ENCODE results near the gene BIRC7.
"Not testable (repeated sequence)": the region's sequence is repeated elsewhere in the genome, so short reads cannot be mapped to it uniquely, and the experiment has no call there.

Gene BIRC7

DNA sequence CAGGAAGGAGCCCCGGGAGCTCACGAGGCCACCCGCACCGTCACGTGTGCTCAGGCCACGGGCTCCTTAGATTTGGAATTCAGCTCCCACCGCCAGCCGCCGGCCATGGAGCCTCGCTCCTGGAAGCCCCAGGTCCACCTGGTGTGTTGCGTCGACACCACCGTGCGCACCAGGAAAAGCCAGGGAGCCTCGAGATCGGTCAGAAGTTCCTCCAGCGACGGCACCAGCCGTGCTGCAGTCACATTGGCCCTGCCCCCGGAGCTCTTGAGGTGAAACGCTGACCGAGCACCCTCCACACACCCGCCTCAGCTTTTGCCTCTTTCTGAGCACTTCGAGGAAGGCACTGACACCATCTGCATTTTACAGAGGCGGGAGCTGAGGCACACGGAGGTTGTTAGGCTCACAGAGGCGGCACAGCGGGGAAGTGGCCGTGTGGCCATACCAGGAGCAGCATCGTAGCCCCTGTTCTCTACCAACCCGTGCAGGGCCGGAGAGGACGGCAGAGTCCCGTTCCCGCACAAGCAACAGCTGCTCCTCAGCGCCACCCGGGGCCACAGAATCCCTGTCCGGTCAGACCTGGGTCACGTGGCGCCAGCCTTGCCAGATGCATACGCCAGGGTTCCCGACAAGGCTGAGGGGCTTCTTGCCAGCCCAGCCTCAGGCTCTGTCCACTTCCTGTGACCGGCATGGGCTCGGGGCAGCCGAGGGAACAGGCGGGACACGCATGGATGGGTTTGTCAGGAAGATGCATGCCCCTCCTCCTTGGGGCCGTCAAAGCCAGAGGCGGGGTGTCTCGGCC, 11.0 kb downstream of the BIRC7 start:
- no peaks in the 10 kb centered on the region for H3K27me3 ChIP-seq (ENCODE audit: control insufficient read depth, insufficient read depth, low read length, poor library complexity, severe bottlenecking)
- H3K4me3 ChIP-seq (ENCODE audit: insufficient read depth, low read depth, low read length) = no peak overlapping the region
- peaks cover 22% of the 10 kb centered on the region for H3K4me1 ChIP-seq (ENCODE audit: control insufficient read depth, insufficient read depth, low read length)
- H3K9me3 ChIP-seq (ENCODE audit: control insufficient read depth, low read length) = no peaks in the 10 kb centered on the region
- H3K36me3 ChIP-seq (ENCODE audit: control insufficient read depth, insufficient read depth, low read length) = no peaks in the 10 kb centered on the region
- H3K27ac ChIP-seq (ENCODE audit: insufficient read depth, low read depth, low read length, poor library complexity, severe bottlenecking) = no peak overlapping the region
- WGBS, 2 experiments = 69 to 70% methylated on average over 50 of the region's 50 CpGs

DNA sequence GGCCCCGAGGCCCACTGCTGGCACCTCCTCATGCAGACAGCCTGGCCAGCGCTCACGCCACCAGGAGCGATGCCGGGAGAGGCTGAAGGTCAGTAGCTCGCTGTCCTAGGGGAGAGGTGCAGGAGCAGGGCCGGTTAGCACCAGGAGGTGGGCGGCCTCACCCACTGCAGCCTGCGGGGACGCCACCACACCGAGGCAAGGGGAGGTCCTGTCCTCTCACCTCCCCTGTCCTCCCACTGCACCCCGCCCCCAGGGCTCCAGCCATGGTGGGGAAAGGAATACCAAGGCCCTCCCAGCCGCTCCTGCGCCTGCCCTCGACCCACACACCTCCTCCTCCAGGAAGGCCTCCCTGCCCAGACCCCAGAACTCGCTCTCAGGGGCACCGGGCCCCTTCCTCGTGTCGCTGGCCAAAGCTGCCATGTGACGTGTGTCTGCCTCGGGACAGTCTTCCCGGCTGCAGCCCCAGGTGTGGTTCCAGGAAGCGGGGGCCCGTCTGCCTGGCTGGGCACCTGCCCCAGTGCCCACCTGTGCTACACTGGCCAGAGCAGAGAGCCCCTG, 12.0 kb downstream of the BIRC7 start:
- no peak overlapping the region for H3K4me3 ChIP-seq (ENCODE audit: insufficient read depth, low read depth, low read length)
- WGBS, 2 experiments = 89 to 91% methylated on average over 24 of the region's 24 CpGs
- H3K27ac ChIP-seq (ENCODE audit: insufficient read depth, low read depth, low read length, poor library complexity, severe bottlenecking) = no peak overlapping the region
- H3K27me3 ChIP-seq (ENCODE audit: control insufficient read depth, insufficient read depth, low read length, poor library complexity, severe bottlenecking) = peaks cover 3% of the 10 kb centered on the region
- no peaks in the 10 kb centered on the region for H3K36me3 ChIP-seq (ENCODE audit: control insufficient read depth, insufficient read depth, low read length)
- H3K4me1 ChIP-seq (ENCODE audit: control insufficient read depth, insufficient read depth, low read length) = peaks cover 32% of the 10 kb centered on the region
- H3K9me3 ChIP-seq (ENCODE audit: control insufficient read depth, low read length) = no peaks in the 10 kb centered on the region

DNA sequence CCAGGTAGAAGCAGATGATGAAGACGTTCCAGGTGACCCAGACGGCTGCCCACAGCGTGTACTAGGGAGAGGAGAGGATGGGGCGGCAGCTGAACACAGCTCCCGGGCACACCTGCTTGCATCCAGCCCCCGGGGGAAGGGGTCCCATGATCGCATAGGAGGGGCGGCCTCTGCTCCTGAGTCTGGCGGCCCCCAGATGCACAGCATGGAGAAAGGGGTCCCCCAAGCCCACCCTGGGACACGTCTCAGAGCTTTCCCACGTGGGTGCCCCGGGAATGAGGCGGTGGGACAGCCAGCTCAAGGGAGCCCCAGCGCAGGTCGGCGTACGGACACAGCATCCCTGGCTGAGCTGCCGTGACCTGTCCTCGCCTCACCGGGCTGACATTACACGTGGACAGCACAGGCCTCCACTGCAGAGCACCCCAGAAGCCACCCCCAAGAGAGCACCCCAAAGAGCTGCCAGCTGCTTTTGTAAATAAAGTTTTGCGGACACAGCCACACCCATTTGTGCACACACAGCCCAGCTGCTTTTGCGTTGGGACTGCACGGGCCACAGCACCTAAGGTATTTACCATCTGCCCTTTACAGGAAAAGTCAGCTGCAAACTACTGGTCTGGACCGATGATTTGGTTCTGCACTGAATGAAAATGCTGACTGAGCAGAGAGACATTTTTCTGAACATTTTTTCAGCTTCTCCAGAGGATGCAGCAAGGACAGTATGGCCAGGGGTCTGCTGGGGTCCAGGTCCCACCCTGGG, 13.3 kb downstream of the BIRC7 start:
- Histone ChIP-seq H3K36me3 (ENCODE audit: control insufficient read depth, insufficient read depth, low read length) (no peaks in the 10 kb centered on the region), H3K27ac (ENCODE audit: insufficient read depth, low read depth, low read length, poor library complexity, severe bottlenecking) (no peak overlapping the region), H3K4me1 (ENCODE audit: control insufficient read depth, insufficient read depth, low read length) (peaks cover 31% of the 10 kb centered on the region), H3K4me3 (ENCODE audit: insufficient read depth, low read depth, low read length) (no peak overlapping the region), H3K9me3 (ENCODE audit: control insufficient read depth, low read length) (no peaks in the 10 kb centered on the region), H3K27me3 (ENCODE audit: control insufficient read depth, insufficient read depth, low read length, poor library complexity, severe bottlenecking) (peaks cover 15% of the 10 kb centered on the region)
- WGBS, 2 experiments = 91% methylated on average over 25 of the region's 25 CpGs

DNA sequence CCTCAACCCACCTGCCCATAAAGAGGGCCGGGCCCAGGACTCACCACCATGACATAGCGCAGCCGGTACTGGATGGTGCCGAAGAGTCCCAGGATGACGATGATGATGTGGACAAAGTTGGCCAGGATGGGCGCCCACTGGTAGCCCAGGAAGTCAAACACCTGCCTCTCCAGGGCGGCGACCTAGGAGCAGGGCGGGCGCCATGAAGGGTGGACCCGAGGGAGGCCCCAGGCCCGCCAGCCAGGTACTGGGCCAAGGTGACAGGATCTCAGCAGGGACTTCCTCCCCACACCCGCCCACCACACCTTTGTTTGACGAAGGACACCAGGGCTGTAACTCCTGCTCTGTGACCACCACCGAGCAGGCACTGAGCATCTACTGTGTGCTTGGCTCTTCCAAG, 14.2 kb downstream of the BIRC7 start:
- 94 to 96% methylated on average over 15 of the region's 15 CpGs for WGBS, 2 experiments
- Histone ChIP-seq H3K27me3 (ENCODE audit: control insufficient read depth, insufficient read depth, low read length, poor library complexity, severe bottlenecking) (peaks cover 23% of the 10 kb centered on the region), H3K9me3 (ENCODE audit: control insufficient read depth, low read length) (no peaks in the 10 kb centered on the region), H3K4me3 (ENCODE audit: insufficient read depth, low read depth, low read length) (no peak overlapping the region), H3K36me3 (ENCODE audit: control insufficient read depth, insufficient read depth, low read length) (no peaks in the 10 kb centered on the region), H3K27ac (ENCODE audit: insufficient read depth, low read depth, low read length, poor library complexity, severe bottlenecking) (no peak overlapping the region), H3K4me1 (ENCODE audit: control insufficient read depth, insufficient read depth, low read length) (peaks cover 32% of the 10 kb centered on the region)

DNA sequence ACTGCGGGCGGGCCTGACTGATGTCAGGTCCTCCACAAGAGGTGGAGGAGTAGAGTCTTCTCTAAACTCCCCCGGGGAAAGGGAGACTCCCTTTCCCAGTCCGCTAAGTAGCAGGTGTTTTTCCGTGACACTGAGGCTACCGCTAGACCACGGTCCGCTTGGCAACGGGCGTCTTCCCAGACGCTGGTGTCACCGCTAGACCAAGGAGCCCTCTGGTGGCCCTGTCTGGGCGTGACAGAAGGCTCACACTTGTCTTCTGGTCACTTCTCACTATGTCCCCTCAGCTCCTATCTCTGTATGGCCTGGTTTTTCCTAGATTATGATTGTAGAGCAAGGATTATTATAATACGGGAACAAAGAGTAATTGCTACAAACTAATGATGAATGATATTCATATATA, 15.6 kb downstream of the BIRC7 start:
- H3K27ac ChIP-seq (ENCODE audit: insufficient read depth, low read depth, low read length, poor library complexity, severe bottlenecking); H3K9me3 ChIP-seq (ENCODE audit: control insufficient read depth, low read length); H3K36me3 ChIP-seq (ENCODE audit: control insufficient read depth, insufficient read depth, low read length); H3K4me3 ChIP-seq (ENCODE audit: insufficient read depth, low read depth, low read length): not testable (repeated sequence)
- H3K4me1 ChIP-seq (ENCODE audit: control insufficient read depth, insufficient read depth, low read length) = peaks cover 34% of the 10 kb centered on the region
- H3K27me3 ChIP-seq (ENCODE audit: control insufficient read depth, insufficient read depth, low read length, poor library complexity, severe bottlenecking) = peaks cover 27% of the 10 kb centered on the region
- WGBS, 2 experiments = 40 to 52% methylated on average over 12 to 13 of the region's 14 CpGs

DNA sequence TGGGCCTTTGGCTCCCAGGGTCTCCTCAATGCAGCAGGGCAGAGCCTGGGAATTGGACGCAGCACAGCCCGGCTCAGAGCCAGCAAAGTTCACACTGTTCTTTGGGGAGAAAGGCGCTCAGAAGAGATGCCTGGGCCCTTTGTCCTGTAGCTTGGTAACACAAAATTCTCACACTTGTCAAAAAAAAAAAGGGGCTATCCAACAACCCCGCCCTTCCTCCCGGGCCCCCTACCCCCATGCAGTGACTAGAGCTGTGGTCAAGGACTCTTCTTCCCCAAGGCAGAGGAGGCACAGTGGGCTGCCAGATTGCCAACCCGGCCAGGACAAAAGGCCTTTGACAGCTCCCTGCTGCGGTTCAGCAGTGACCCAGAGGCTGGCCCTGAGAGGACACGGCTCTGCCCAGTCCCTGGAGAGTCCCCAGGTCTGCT, 16.6 kb downstream of the BIRC7 start:
- 25 to 29% methylated on average over 8 of the region's 8 CpGs for WGBS, 2 experiments
- Histone ChIP-seq H3K4me3 (ENCODE audit: insufficient read depth, low read depth, low read length) (no peak overlapping the region), H3K27ac (ENCODE audit: insufficient read depth, low read depth, low read length, poor library complexity, severe bottlenecking) (peak overlapping the region; percentile 19), H3K4me1 (ENCODE audit: control insufficient read depth, insufficient read depth, low read length) (peaks cover 32% of the 10 kb centered on the region), H3K27me3 (ENCODE audit: control insufficient read depth, insufficient read depth, low read length, poor library complexity, severe bottlenecking) (peaks cover 27% of the 10 kb centered on the region), H3K36me3 (ENCODE audit: control insufficient read depth, insufficient read depth, low read length) (no peaks in the 10 kb centered on the region), H3K9me3 (ENCODE audit: control insufficient read depth, low read length) (no peaks in the 10 kb centered on the region)

DNA sequence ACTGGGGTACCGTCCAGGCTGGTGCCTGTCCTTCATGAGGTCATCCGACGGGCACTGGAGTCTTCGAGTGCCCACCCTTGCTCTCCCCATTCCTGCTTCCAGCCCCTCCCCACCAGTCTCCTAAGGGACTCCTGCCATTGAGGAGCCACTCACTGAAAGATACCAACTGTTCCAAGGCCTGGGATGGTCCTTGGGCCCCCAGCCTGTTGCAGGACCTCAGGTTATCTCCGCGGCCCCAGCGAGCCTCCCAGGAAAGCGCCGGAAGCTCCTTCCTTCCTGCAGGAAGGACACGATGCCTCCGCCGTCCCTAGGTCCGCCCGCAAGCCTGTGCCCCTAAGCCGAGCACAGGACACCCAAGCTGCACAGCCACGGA, 17.3 kb downstream of the BIRC7 start:
- no peak overlapping the region for H3K27ac ChIP-seq (ENCODE audit: insufficient read depth, low read depth, low read length, poor library complexity, severe bottlenecking)
- H3K4me3 ChIP-seq (ENCODE audit: insufficient read depth, low read depth, low read length) = peak overlapping the region; percentile 43
- H3K4me1 ChIP-seq (ENCODE audit: control insufficient read depth, insufficient read depth, low read length) = peaks cover 24% of the 10 kb centered on the region
- 17% methylated on average over 16 of the region's 16 CpGs for WGBS, 2 experiments
- H3K36me3 ChIP-seq (ENCODE audit: control insufficient read depth, insufficient read depth, low read length) = no peaks in the 10 kb centered on the region
- H3K9me3 ChIP-seq (ENCODE audit: control insufficient read depth, low read length) = no peaks in the 10 kb centered on the region
- H3K27me3 ChIP-seq (ENCODE audit: control insufficient read depth, insufficient read depth, low read length, poor library complexity, severe bottlenecking) = peaks cover 27% of the 10 kb centered on the region

DNA sequence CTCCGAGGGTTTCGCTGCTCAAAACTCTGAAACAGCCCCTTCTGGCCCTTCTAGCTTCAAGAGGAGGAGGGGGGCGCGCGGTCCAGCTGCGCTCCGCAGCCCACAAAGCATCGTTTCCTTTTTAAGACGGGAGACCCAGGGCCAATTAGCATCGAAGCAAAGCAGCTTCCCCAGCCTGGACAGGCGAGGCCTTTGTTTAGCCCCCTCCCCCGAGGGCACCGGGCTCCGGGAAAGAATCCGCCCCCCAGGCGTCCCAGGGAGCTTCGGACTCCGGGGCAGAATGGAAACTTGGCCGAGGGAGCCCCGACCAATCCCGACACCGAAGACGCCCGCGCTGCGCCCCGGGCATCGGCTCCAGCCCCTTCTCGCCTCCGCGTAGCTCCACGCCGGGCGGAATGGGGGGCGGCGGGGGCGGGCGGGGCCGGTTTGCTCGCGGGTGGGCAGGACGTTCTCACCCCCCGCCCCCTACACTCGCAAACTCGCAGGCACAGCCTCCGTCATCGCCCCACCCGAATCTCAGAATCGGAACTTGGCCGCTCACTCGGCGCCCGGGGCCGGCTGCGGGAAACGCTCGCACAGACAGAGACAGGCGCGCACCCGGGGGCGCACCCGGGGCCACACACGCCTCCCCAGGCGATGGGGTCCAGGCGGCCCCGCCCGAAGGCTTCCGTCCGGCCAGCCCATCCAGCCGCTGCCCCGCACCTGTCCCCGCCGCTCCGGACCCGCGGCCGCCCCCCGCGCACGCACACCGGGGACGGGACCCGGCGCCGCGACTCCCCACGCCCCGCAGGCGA, 17.9 kb downstream of the BIRC7 start:
- no peak overlapping the region for H3K27ac ChIP-seq (ENCODE audit: insufficient read depth, low read depth, low read length, poor library complexity, severe bottlenecking)
- no peaks in the 10 kb centered on the region for H3K9me3 ChIP-seq (ENCODE audit: control insufficient read depth, low read length)
- H3K36me3 ChIP-seq (ENCODE audit: control insufficient read depth, insufficient read depth, low read length) = no peaks in the 10 kb centered on the region
- peaks cover 19% of the 10 kb centered on the region for H3K4me1 ChIP-seq (ENCODE audit: control insufficient read depth, insufficient read depth, low read length)
- H3K27me3 ChIP-seq (ENCODE audit: control insufficient read depth, insufficient read depth, low read length, poor library complexity, severe bottlenecking) = peaks cover 27% of the 10 kb centered on the region
- WGBS, 2 experiments = 0% methylated on average over 89 of the region's 89 CpGs
- peak overlapping the region; percentile 43 for H3K4me3 ChIP-seq (ENCODE audit: insufficient read depth, low read depth, low read length)

DNA sequence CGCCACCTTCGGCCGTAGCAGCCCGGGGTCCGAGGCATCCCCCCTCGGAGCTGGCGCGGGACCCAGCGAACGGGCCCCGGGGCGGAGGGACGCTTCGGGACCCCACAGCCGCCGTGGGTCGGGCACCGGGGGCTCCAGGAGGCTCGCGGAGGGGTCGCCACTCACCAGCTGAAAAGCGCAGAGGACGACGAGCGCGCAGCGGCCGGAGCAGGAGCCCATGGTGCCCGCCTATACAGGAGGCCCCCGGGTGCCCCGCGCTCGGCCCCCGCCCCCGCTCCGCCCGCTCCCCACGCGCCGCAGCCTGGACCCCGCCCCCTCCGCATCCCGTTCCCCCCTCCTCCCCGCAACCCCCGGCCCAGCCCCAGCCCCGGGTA, 18.5 kb downstream of the BIRC7 start, which contains the start of gene NKAIN4:
NKAIN4 (minus strand) TSS at position 232 of the 374 bp plus-strand sequence; CDS start at position 219, 13 bp downstream.
- H3K27me3 ChIP-seq (ENCODE audit: control insufficient read depth, insufficient read depth, low read length, poor library complexity, severe bottlenecking) = peaks cover 27% of the 10 kb centered on the region
- H3K4me1 ChIP-seq (ENCODE audit: control insufficient read depth, insufficient read depth, low read length) = peaks cover 18% of the 10 kb centered on the region
- no peak within 1 kb of the TSS for H3K27ac ChIP-seq (ENCODE audit: insufficient read depth, low read depth, low read length, poor library complexity, severe bottlenecking)
- H3K36me3 ChIP-seq (ENCODE audit: control insufficient read depth, insufficient read depth, low read length) = no peaks in the 10 kb centered on the region
- H3K9me3 ChIP-seq (ENCODE audit: control insufficient read depth, low read length) = no peaks in the 10 kb centered on the region
- 0% methylated on average over 31 to 43 of the region's 46 CpGs for WGBS, 2 experiments
- peak within 1 kb of the TSS; percentile 43 for H3K4me3 ChIP-seq (ENCODE audit: insufficient read depth, low read depth, low read length)

All from ectodermal cell (in vitro differentiated cells).